ENCODE measurements around the gene GABARAPL1.
"Not testable (repeated sequence)": the region's sequence is repeated elsewhere in the genome, so short reads cannot be mapped to it uniquely, and the experiment has no call there.

Gene GABARAPL1

DNA sequence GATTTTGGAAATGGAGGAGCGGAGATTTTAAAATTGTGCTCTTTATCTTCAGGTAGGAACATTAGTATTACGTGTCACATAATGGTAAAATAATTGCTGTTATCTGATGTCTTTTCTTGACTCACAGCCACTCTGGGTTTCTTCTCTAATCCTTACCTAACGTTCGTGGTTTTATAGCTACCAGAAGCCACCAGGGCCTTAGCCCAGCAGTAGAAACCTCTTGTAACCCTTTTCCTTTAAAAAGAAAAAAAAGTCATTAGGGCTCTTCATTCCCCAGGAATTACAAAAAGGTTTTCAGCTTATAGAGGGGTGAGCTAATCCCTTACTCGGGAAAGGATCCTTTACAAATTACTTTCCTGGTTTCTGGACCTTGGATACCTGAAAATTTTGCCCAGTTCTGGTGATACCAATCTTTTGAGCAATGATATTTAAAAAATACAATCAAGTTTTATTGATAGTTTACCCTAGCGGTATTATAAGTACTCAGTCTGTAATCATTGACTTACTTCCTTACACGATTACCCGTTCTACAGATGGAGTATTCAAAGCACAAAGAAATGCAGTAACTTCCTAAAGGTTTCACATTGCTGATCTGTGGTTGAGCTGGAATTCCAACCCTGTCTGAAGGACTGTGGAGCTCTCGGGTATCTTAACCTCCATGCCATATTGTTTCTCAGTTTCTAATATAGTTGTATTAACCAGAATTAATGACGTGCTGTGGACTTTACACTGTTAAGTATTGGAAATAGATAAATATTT is 1.6 kb downstream of the GABARAPL1 start (continued):
- 0 out of 2 replicates have a peak, but pooled peaks have one; percentile 11 for TF ChIP-seq ZNF362 (tag by site-specific recombination; IDR thresholded peaks at IDR 0.05)
- peak; percentile 16; the same call in 1 of the 2 replicates for TF ChIP-seq KLF10 (tag by site-specific recombination; IDR thresholded peaks at IDR 0.05)
- TF ChIP-seq, protein P1, sequence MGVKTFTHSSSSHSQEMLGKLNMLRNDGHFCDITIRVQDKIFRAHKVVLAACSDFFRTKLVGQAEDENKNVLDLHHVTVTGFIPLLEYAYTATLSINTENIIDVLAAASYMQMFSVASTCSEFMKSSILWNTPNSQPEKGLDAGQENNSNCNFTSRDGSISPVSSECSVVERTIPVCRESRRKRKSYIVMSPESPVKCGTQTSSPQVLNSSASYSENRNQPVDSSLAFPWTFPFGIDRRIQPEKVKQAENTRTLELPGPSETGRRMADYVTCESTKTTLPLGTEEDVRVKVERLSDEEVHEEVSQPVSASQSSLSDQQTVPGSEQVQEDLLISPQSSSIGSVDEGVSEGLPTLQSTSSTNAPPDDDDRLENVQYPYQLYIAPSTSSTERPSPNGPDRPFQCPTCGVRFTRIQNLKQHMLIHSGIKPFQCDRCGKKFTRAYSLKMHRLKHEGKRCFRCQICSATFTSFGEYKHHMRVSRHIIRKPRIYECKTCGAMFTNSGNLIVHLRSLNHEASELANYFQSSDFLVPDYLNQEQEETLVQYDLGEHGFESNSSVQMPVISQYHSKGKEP (tag by site-specific recombination; IDR thresholded peaks at IDR 0.05), result no peak
- TF ChIP-seq, protein P2, sequence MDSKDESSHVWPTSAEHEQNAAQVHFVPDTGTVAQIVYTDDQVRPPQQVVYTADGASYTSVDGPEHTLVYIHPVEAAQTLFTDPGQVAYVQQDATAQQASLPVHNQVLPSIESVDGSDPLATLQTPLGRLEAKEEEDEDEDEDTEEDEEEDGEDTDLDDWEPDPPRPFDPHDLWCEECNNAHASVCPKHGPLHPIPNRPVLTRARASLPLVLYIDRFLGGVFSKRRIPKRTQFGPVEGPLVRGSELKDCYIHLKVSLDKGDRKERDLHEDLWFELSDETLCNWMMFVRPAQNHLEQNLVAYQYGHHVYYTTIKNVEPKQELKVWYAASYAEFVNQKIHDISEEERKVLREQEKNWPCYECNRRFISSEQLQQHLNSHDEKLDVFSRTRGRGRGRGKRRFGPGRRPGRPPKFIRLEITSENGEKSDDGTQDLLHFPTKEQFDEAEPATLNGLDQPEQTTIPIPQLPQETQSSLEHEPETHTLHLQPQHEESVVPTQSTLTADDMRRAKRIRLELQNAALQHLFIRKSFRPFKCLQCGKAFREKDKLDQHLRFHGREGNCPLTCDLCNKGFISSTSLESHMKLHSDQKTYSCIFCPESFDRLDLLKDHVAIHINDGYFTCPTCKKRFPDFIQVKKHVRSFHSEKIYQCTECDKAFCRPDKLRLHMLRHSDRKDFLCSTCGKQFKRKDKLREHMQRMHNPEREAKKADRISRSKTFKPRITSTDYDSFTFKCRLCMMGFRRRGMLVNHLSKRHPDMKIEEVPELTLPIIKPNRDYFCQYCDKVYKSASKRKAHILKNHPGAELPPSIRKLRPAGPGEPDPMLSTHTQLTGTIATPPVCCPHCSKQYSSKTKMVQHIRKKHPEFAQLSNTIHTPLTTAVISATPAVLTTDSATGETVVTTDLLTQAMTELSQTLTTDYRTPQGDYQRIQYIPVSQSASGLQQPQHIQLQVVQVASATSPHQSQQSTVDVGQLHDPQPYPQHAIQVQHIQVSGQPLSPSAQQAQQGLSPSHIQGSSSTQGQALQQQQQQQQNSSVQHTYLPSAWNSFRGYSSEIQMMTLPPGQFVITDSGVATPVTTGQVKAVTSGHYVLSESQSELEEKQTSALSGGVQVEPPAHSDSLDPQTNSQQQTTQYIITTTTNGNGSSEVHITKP (tag by site-specific recombination; IDR thresholded peaks at IDR 0.05), result peak; percentile 60
- TF ChIP-seq FEZF1 (tag by site-specific recombination; IDR thresholded peaks at IDR 0.05), result 0 out of 2 replicates have a peak, but pooled peaks have one; percentile 7

DNA sequence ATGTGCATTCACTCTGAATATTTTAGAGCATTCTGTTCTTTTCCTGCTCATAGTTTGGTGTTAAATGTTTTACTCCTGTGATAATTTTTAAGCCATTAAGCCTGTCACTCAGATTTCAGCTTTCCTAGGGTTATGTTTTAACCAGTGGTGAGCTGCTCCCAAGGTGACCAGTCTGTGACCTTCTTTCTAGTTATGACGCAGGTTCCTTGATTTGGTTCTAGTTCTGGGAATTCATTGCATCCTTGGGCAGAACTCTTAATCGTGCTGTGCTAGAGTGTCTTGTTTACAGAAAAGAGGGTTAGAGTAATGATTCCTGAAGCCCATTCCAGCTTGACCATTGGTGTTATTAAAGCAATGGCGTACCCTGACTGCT is 2.2 kb downstream of the GABARAPL1 start:
- ChIA-PET CTCF (interaction anchor here (0.6 to 1.9 kb wide), 4 partner anchors 21 to 346 kb away, joined by 3 to 7 read pairs (median 6); no protein-coding TSS in a partner anchor), POLR2A (interaction anchor here (0.9 to 1.6 kb wide), 4 partner anchors 9 to 268 kb away, joined by 3 to 4 read pairs (median 3); no protein-coding TSS in a partner anchor)
- peak overlapping the region; percentile 98 for H3K4me3 ChIP-seq (ENCODE audit: low read depth, low read length)
- TF ChIP-seq ZNF302 (tag by site-specific recombination; IDR thresholded peaks at IDR 0.05; ENCODE audit: low read depth) (no peak), ZNF707 (tag by site-specific recombination; IDR thresholded peaks at IDR 0.05) (no peak), ZXDB (tag by site-specific recombination; IDR thresholded peaks at IDR 0.05) (no peak), ZNF530 (tag by site-specific recombination; IDR thresholded peaks at IDR 0.05; ENCODE audit: low read depth) (no peak), KLF9 (tag by site-specific recombination; IDR thresholded peaks at IDR 0.05; ENCODE audit: low read depth) (no peak), ZNF791 (tag by site-specific recombination; IDR thresholded peaks at IDR 0.05) (no peak)
- peaks cover 9 to 21% of the 10 kb centered on the region in 2 experiments; a peak in 2 of 3 replicates for H3K36me3 ChIP-seq (ENCODE audit: control insufficient read depth in 2 of 2, insufficient read depth in 1 of 2, low read length in 2 of 2)
- H3K27ac ChIP-seq (ENCODE audit: extremely low read depth, low read depth, low read length), result no peak overlapping the region
- H3K9me3 ChIP-seq (ENCODE audit: control insufficient read depth, insufficient read depth, low read depth, low read length), result no peaks in the 10 kb centered on the region
- H3K4me1 ChIP-seq (ENCODE audit: control insufficient read depth, insufficient read depth, low read length), result peaks cover 6% of the 10 kb centered on the region

- CTCF ChIA-PET, result interaction anchor here (1.0 to 1.9 kb wide), 2 partner anchors 20 to 62 kb away, joined by 3 to 7 read pairs; no protein-coding TSS in a partner anchor
- POLR2A ChIA-PET, result interaction anchor here (1.6 kb wide), 1 partner anchor 21 kb away, joined by 3 read pairs; no protein-coding TSS in a partner anchor
- no peak overlapping the region for H3K27ac ChIP-seq (ENCODE audit: extremely low read depth, low read depth, low read length)
Measured at GRCh38 chr12:10215436-10215835, 2.8 kb downstream of the GABARAPL1 start.

GRCh38 chr12:10215946-10216345 is 3.3 kb downstream of the GABARAPL1 start:
- H3K27ac ChIP-seq (ENCODE audit: extremely low read depth, low read depth, low read length); H3K4me1 ChIP-seq (ENCODE audit: control insufficient read depth, insufficient read depth, low read length); H3K9me3 ChIP-seq (ENCODE audit: control insufficient read depth, insufficient read depth, low read depth, low read length); POLR2A ChIA-PET; H3K4me3 ChIP-seq (ENCODE audit: low read depth, low read length): not testable (repeated sequence)
- CTCF ChIA-PET, result interaction anchor here (1.9 kb wide), 1 partner anchor 20 kb away, joined by 7 read pairs; no protein-coding TSS in a partner anchor
- H3K36me3 ChIP-seq (ENCODE audit: control insufficient read depth in 2 of 2, insufficient read depth in 1 of 2, low read length in 2 of 2), result peaks cover 13 to 32% of the 10 kb centered on the region in 2 experiments

More at GRCh38 chr12:10215436-10215835, 2.8 kb downstream of the GABARAPL1 start:
- Histone ChIP-seq H3K9me3 (ENCODE audit: control insufficient read depth, insufficient read depth, low read depth, low read length) (no peaks in the 10 kb centered on the region), H3K4me1 (ENCODE audit: control insufficient read depth, insufficient read depth, low read length) (peaks cover 6% of the 10 kb centered on the region), H3K36me3 (ENCODE audit: control insufficient read depth in 2 of 2, insufficient read depth in 1 of 2, low read length in 2 of 2) (peaks cover 9 to 27% of the 10 kb centered on the region in 2 experiments; a peak in 2 of 3 replicates), H3K4me3 (ENCODE audit: low read depth, low read length) (no peak overlapping the region)
- TF ChIP-seq SP2 (tag by site-specific recombination; IDR thresholded peaks at IDR 0.05), result no peak
- TF ChIP-seq, protein P3, sequence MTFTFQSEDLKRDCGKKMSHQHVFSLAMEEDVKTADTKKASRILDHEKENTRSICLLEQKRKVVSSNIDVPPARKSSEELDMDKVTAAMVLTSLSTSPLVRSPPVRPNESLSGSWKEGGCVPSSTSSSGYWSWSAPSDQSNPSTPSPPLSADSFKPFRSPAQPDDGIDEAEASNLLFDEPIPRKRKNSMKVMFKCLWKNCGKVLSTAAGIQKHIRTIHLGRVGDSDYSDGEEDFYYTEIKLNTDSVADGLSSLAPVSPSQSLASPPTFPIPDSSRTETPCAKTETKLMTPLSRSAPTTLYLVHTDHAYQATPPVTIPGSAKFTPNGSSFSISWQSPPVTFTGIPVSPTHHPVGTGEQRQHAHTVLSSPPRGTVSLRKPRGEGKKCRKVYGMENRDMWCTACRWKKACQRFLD (tag by site-specific recombination; IDR thresholded peaks at IDR 0.05), result no peak
- TF ChIP-seq, protein P4, sequence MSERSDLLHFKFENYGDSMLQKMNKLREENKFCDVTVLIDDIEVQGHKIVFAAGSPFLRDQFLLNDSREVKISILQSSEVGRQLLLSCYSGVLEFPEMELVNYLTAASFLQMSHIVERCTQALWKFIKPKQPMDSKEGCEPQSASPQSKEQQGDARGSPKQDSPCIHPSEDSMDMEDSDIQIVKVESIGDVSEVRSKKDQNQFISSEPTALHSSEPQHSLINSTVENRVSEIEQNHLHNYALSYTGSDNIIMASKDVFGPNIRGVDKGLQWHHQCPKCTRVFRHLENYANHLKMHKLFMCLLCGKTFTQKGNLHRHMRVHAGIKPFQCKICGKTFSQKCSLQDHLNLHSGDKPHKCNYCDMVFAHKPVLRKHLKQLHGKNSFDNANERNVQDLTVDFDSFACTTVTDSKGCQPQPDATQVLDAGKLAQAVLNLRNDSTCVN (tag by site-specific recombination; optimal IDR thresholded peaks at IDR 0.05), result no peak

All from HEK293 (cell line).